GM21360 (cell line): Measurements from ENCODE around the gene GGT6.

Experiments
- ATAC-seq: cut with Tn5 transposase; IDR thresholded peaks from one replicate; pipeline ENCODE4 v1.9.1; 2021; ENCODE audit warnings: mild to moderate bottlenecking, moderate library complexity; ENCODE audit not compliant: unreplicated experiment

The GGT6 gene

DNA sequence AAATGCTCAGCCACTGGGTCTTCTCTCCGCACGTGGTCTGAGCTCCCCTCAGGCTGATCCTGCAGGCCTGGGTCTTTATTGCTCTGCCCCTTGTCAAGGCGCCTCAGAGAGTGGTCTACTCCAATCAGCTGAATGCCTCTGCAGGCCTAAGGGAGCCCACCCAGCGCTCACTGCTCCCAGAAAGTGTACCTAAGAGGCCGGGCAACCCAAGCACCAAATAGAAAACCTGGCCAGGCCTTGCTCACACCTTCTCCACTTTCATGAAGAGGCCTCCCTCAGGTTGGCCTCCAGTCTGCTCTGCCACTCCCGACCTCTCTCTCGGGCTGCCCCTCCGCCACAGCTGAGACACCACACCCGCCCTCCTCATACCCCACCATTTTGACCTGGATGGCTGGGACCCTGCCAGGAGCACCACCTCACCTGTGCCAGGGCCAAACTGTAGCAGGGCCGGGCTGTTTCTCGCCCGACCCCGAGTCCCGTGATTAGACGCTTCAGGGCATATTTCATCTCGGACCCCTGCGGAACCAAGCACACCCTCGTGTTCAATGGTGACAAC is 5.9 kb downstream of the GGT6 start:
- ATAC-seq = no peak

DNA sequence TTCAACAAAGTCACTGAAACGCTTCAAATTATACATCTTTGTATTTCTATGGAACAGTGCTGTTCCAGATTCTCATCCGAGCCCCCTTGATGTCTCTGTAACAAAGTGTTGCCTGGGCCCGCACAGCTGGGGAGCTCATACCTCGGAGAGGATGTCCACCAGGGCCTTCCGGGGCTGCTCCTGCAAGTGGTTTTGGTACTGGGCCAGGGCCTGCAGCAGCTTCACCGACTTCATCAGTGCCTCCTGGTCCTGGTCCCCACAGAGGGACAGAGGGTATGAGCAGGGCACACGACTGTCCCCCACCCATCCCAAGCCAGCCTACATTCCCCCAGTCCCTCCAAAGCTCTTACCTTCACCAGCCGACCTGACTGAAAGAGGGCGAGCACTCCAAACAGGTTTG is 6.7 kb downstream of the GGT6 start:
- no peak for ATAC-seq

DNA sequence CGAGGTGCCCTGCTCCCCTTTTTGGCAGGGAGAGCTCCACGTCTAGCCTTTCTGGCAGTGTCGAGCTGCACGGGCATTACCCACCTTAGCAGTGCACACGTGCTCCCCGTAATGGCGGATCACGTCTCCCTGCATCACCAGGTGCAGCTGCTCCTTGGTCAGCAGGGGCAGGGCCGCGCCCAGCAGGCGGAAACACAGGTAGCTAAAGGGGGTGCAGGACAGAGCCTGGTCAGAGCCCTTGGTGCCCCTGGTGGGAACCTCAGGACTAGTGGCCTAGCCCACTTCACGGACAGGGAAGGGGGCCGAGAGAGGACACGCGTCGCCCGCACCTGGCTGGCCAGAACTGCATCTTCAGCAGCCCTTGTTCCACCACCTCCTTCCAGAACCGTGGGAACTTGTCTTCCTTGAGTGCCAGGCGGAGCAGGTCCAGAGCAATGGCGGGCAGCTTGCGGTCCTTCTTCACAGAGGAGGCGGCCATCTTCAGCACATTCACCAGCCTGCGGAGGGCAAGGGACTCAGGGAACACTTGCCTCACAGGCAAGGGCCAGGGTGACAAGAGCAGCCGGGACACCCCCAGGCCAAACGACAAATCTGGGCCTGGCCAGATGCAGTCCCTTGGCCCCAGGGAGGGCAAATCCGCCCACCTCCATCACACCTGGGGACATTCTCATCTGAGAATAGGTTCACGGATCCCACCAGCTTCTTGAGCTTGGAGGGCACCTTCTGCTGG is 8.4 kb downstream of the GGT6 start:
- ATAC-seq = no peak

DNA sequence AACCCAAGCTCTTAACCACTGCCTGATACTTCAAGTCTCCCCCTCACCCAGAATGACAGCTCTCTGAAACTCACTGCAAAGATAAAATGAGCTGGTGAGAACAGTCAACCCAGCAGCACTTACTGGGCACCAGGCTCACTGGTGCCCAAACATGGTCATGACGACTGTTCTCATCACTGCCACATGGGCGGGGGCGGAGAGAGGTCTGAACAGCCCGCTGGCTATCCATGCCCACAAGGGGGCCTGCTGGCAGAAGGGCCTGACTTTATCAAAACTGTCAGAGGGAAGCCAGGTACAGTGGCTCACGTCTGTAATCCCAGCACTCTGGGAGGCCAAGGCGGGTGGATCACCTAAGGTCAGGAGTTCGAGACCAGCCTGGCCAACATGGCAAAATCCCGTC is 9.2 kb downstream of the GGT6 start:
- ATAC-seq = no peak

DNA sequence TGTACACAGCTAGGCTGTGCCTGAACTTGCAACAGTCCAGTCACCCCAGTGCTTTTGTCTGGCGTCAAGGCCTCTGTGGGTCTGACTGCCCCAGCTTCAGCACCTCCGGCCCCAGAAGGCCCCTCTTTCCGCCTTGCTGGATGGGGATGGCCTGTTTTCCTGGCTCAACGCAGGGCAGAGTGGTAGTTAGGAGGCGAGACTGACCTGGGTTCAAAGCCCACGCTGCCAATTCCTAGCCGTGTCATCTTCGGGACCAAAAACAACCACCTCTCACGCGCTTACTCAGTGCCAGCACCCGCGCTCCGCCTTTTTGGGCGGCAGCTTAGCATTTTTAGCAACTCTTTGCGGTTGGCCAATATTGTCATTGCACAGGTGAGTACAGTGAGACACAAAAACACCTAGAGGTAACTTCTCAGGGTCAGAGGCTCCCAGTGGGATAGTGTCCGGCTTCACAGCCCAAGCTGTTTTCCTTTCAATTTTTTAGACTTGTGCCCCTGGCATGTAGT is 9.8 kb downstream of the GGT6 start:
- no peak for ATAC-seq

DNA sequence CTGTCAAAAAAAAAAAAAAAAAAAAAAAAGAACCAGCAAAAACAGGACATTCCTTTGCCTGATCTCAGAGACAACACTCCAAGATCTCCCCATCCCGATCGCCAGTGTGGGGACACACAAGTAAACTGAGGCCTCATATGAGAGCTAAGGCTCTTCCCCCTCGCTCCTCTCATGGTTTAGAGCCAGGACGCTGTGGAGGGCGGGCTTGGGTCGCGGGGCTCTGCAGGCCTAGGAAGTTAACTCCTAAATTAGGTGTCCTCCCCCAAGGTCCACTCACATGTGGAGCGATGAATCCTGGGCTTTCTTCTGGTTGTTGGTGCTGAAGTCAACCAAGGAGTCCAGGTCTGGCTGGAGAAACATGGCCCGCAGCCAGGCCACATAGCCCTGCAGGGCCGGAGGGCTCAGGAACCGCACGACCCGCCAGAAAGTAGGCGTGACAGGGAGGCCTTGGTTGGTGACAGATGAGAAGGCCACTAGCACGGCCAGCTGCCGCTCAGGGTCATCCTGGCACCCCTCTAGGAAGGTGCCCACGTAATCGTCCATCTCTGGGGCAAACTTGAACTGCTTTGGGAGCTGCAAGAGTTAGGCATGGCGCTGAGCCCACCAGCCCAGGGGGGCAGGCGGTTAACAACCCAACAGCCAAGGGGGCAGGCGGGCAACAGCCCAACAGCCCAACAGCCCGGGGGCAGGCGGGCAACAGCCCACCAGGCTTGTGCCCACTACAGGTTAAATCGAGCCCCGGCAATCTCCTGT is 10.4 kb downstream of the GGT6 start:
- ATAC-seq = no peak

DNA sequence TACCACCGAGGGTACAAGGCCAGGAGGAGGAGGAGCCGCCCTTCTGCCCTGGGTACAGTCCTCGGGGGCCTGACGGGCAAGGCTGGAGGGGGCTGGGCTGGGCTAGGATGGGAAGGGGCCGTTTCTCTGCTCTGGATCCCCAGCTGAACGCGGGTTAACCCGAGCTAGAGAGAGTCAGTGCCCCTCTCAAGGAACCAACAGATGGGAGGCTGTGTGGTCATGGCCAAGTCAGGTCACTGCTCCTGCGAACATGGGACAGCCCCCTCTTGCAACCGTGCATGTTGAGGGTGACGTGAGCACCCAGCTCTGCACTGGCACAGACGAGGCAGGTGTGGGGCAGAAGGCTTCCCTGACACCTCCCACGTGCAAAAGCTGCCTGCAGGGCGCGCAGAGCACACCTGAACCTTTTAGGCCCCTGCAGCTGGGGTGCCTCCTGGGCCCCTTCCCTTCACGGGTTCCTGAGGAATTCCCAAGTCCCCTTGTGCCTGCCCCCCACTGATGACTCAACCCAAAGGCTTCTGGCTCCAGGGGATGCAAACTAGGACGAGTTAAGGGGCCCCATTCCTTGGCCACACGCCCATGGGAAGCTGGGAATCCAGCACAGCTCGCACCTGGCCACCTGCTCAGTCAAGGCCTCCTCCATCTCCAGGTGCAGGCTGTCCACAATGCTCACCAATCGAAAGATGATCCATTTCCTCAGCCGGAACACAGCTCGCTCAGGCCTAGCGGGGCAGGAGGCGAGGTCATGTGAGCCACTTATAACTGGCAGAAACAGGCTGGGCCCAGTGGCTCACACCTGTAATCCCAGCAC is 11.5 kb downstream of the GGT6 start:
- no peak for ATAC-seq

DNA sequence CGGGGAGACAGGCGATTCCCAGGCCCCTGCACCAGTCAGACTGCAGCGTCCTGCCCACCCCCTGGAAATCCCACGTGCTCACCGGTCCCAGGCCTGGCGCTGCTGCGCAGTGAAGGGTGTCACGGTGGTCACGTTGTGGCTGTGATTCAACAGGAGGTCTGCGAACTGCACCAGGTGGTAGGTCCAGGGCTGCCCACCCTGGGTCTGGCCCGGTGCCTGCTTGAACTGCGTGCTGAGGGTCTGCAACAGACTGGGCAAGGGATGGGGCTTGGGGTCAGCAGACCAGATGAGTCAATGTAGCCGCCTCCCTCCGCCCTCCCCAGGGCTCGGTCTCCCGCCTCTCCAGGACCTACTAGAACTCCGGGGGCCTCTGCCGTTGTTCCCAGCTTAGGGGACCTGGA is 12.3 kb downstream of the GGT6 start:
- ATAC-seq = no peak

DNA sequence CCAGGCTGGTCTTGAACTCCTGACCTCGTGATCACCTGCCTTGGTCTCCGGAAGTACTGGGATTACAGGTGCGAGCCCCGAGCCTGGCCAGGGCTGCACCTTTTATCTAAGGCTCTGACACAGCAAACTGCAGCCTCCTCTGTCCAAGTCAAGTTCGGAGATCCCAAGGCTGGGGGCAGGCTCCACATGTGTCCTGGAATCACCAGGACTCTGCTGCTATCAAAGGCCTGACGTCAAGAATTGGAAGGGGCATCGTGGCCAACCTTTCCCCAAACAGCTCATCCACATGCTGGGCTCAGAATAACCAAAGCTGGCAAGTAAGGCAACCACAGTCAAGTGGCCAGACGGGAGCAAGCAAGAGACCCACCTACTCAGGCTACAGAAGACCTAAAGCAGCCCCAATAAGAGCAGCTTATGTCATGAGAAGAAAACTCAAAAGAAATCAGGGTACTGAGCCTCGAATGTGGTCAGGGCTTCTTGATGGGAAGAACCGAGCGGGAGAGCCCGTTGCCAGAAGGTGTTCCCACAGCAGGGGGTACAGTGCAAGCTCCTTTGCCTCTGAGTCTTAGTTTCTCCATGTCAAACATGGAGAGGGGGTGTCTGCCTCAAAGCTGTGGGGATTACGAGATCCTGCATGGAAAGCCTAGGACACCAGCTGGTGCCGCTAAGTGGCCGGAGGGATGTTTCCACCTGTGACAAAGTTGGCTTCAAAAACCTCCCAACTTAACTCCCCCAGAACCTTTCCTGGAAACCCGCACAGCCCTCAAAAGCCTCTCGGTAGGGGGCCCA is 13.1 kb downstream of the GGT6 start:
- ATAC-seq = no peak

DNA sequence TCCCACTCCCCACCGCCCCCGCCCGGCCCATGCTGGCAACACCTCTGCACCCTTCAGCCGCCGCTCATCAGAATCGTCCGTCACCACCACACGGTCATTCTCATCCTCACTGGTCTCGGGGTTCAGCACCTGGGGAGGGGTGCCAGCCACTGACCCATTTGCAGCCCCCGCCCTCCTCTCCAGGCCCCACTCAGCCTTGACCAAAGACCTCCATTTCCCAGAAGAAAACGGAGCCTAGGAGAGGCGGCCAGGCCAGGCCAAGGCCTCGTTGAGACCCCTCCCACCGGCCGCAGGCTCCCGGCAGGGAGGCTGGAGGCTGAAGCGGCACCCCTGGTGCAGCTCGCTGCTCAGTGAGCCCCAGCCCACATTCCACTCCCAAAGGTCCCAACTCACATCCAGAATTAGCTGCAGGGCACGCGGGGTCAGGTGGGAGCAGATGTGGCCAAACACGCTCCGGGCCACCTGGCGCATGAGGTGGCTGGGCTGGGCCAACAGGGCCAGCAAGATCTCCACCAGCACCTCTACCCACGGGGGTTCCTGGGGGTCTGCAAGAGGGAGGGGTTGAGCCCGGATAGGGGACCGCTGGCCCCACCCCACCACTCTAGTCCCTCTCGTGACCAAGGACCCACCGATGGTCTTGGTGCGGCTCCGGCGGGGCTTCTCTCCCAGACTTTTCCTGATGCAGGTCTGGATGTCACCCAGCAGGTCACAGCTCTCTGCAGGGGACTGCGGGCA is 15.0 kb downstream of the GGT6 start:
- no peak for ATAC-seq

DNA sequence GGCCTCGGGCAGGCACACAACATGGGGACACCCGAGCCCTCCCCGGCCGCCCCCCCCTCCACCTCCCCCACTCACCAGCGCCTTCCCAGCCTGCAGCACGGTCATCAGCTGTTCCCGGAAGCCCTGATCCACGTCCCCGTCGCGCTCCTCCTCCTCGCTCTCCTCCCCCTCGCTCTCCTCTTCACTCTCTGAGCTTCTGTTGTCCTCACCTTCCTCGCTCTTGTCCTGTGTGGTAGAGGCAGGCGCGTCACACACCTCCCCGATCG is 15.5 kb downstream of the GGT6 start:
- ATAC-seq = no peak

DNA sequence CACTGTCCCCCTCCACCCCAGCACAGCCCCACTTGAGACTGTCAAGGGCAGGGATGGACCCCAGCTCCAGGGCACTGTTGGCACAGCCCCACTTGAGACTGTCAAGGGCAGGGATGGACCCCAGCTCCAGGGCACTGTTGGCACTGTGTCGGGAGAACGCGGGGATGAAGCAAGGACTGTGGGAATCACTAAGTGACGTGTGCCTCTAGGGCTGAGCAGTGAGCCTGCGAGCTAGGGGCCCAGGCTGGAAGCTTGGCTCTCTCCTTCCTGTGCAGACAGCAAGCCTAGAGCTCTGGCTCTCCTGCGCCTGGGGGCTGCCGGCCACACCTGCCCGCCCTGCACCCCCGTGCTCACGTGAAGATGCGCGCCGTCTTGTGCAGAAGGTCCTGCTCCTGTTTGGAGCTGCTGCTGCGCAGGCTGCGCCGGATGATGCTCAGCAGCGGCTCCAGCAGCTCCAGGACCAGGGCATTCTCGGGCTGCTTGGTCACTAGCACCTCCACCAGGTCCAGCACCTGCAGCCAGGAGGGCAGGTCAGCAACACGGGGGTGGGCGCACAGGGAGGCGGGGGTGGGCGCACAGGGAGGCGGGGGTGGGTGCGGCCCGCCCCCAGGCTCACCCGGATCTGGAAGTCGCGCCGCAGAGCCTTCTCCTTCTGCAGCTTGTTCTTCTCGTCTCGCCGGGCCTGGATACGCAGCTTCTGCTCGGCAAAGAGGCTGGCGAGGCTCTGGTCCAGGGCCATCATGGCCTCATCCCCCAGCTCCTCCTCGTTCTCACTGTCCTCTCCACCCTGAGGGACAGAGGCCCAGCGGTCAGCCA is 16.0 kb downstream of the GGT6 start:
- no peak for ATAC-seq

DNA sequence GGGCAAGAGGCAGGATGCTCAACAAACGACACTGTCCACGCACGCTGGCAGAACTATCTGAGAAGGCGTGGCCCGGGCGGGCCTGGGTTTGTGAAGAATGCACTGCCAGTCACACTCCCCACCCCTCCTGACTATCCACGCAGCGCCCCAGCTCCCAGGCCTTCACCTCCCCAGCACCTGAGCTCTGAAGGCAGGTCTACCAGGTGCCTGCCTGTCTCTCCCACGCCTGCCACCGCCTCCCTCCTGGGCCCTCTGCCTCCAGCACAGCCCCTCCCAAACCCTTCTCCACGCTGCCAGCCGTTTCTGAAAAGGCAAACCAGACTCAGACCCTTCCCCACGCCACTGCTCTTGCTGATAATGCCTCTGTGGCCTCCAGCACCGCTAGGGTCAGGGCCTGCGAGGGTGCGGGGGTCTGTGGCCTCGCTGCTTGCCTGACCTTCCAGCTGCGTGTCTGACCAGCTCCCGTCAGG is 16.8 kb downstream of the GGT6 start:
- no peak for ATAC-seq

DNA sequence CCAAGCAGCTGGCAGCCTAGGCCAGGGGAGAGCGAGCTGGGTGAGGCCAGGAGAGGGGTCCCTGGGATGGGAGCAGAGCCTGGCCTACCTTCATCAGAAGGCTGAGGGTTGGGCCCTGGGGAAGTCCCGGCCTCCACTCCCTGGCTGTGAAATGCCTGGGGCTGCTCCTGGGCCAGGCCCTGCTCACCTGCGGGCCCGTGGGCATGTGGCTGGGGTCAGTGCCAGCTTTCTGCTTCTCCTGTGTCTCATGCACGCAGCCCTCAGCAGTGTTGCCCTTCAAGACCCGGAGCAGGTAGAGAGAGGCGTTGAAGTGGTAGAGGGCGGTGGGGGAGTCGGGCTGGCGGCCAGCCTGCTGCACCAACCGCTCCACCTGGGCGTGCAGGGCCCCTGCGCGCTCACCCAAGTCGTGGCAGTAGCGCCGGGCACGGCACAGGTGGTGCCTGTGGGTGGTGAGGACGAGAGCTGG is 17.6 kb downstream of the GGT6 start:
- ATAC-seq = no peak

DNA sequence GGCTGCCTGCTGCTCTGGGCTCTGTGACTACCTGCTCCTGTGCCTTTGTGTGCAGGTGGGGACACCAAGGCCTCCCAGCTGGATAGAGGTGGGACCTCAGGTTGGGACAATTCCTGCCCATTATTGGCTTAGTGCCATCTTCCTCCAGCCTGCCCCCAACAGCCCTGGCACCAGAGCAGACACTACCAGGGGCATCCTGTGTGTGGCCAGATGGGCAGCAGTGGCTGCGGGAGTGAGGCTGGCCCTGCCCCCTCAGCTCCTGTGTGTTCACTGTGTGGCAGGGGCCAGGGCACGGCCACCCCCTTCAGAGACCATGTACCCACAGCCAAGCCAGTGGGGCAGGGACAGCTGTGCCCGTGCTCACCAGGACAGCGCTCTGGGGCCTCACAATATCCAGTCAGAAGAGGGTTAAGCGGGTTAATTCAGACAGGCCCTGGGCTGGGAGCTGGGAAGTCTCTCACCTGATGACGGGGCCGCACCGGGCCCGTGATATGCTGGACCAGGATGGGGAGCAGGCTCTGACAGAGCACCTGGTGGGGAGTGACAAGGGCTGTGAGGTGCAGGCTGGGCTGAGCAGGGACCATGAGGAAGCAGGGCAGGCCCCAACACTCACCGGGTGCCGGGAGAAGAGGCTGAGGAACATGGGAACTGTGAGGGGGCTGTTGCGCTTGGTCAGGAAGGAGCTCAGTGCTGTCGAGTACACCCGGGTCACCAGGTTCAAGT is 18.2 kb downstream of the GGT6 start:
- no peak for ATAC-seq

DNA sequence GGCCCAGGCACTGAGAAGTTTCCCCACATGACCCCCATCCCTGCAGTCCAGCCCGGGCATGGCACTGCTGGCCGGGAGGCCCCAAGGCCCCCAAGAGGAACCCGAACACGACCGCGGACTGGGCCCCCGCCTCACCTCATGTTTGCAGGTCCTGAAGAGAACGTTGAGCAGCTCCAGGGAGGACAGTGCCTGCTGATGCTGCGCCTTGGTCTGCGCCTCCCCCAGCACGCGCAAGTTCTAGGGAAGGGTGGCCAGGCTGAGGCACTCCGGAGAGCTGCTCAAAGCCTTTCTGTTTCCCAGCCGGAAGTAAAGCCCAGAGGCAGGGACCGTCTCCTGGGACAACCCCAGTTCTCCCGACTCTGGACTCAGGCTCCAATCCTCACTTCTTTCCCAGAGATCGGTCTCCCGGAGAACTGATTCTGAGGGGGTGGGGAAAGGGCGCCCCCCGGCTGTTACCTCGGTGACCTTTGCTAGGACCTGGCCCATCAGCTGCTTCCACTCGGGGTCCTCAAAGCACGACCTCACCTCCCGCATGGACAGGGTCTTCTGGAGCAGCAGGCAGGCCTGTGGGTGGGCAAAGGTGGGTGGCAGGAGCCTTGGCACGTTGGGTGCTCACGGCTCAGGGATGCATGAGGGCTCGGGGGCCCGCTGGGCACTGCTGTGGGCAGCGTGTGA is 18.9 kb downstream of the GGT6 start:
- ATAC-seq = no peak

DNA sequence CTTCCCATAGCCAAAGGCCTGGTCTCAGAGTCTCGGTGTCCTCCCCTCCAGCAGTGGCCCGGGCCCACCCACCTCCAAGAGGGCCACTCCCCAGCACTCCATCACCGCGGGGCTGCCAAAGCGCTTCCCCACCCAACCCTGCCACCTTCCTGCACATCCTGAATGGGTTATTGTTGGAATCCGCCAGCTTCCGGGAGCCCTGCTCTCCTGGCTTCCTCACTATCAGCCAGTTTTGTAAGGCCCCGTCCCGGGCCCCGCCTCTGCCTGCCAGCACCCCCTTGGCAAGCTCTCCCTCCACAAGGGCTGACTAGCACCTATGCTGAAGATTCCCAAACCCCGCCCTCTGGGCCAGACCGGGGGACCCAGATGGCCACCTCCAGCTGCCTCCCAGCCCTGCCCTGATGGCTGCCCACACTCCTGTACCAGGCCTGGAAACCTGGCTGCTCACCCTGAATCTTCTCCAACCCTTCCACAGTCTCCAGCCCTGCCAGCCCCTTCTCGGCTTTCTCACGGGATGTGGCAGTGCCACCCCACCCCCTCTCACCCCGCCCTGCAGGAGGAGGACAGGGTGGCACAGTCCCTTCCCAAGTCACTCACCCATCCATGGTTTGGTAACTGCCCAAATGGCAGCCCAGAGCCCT is 19.6 kb downstream of the GGT6 start:
- ATAC-seq = no peak
